HG03135 (cell line): ENCODE data around the gene CERCAM.
"Not testable (repeated sequence)": the region's sequence is repeated elsewhere in the genome, so short reads cannot be mapped to it uniquely, and the experiment has no call there.

Experiments used
- ATAC-seq: cut with Tn5 transposase; IDR thresholded peaks from one replicate; pipeline ENCODE4 v1.9.1; 2021; ENCODE audit warnings: mild to moderate bottlenecking, moderate library complexity; ENCODE audit not compliant: unreplicated experiment

CERCAM gene

GRCh38 chr9:128416014-128416413 is 4.6 kb upstream of the CERCAM start:
- ATAC-seq = no peak

- ATAC-seq = no peak
Measured at GRCh38 chr9:128416432-128417019, 4.1 kb upstream of the CERCAM start.

GRCh38 chr9:128419061-128419925 is 1.4 kb upstream of the CERCAM start:
- no peak for ATAC-seq

- ATAC-seq = peak; percentile 73
Measured at GRCh38 chr9:128420060-128420650, 502 bp upstream of the CERCAM start.

- ATAC-seq = no peak
Measured at GRCh38 chr9:128421482-128421996, 882 bp downstream of the CERCAM start.

- not testable (repeated sequence) for ATAC-seq
Measured at GRCh38 chr9:128422022-128422782, 1.5 kb downstream of the CERCAM start.

GRCh38 chr9:128422783-128423150 is 2.1 kb downstream of the CERCAM start:
- no peak for ATAC-seq

GRCh38 chr9:128423356-128423755 is 2.7 kb downstream of the CERCAM start:
- ATAC-seq = not testable (repeated sequence)

GRCh38 chr9:128424268-128424780 is 3.7 kb downstream of the CERCAM start:
- ATAC-seq = no peak

GRCh38 chr9:128428644-128429512 is 8.2 kb downstream of the CERCAM start:
- ATAC-seq = no peak

GRCh38 chr9:128429513-128430086 is 8.9 kb downstream of the CERCAM start:
- no peak for ATAC-seq

- ATAC-seq = no peak
Measured at GRCh38 chr9:128431207-128431606, 10.6 kb downstream of the CERCAM start.

- no peak for ATAC-seq
Measured at GRCh38 chr9:128434340-128434739, 13.7 kb downstream of the CERCAM start.

- ATAC-seq = no peak
Measured at GRCh38 chr9:128435611-128436010, 15.0 kb downstream of the CERCAM start.

GRCh38 chr9:128438343-128439109 is 17.9 kb downstream of the CERCAM start:
- peak; percentile 83 for ATAC-seq

GRCh38 chr9:128439273-128439672 is 18.6 kb downstream of the CERCAM start:
- no peak for ATAC-seq

- no peak for ATAC-seq
Measured at GRCh38 chr9:128442150-128442549, 21.5 kb downstream of the CERCAM start.

GRCh38 chr9:128446505-128446904 is 25.8 kb downstream of the CERCAM start:
- ATAC-seq = not testable (repeated sequence)

GRCh38 chr9:128448746-128449145 is 28.1 kb downstream of the CERCAM start:
- no peak for ATAC-seq
